GM21381 (cell line): ENCODE results near the gene OLFML1.
A peak's percentile ranks its signal among the peaks of the same experiment; 100 is the strongest.

Source experiments
- ATAC-seq: cut with Tn5 transposase; IDR thresholded peaks from one replicate; pipeline ENCODE4 v1.9.1; 2021; ENCODE audit warnings: mild to moderate bottlenecking, moderate library complexity; ENCODE audit not compliant: unreplicated experiment

OLFML1 gene

GRCh38 chr11:7485186-7486097, at the start of gene OLFML1:
Gene OLFML1, plus strand, starts transcription at chr11:7485506. Its CDS starts 370 bp downstream, at chr11:7485876.
- no peak for ATAC-seq

DNA sequence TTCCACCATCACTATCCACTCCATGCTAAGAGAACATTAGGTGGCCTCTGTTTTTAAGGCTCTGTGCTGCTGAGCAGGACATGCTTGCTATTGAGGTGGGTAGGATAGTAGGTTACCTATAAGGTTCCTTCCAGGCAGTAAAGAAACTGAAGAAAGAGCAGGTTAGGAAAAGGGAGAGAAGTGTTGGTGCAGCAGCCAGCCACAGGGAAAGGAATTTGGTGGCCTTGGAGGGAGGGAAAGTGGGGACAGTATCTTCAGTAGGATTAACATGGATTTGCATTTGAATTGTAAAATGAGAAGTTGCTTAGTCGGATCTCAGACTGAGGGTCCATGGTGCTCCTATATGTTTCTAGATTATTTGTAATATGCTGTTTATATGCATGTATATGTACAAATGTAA, 49.2 kb upstream of the OLFML1 start:
- ATAC-seq, result no peak

DNA sequence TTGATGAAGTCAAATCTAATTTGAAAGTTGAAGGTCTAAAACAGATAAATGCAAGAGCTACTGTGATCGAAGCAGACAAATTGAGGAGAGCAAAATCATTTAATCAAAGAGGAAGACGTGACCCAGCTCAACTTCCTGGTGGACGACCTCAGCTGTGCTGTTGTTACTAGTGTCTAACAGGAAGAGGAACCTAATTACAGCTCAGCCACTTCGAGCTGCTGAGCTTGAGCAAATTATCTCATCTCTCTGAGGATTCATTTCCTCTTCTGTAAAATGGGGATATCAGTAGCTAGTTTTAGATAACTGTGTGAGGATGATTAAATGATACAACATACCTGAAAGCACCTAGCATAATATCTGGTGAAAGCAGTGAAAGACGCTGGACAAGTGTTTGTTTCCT, 48.6 kb upstream of the OLFML1 start:
- ATAC-seq, result peak; percentile 60

GRCh38 chr11:7437696-7438095, 47.6 kb upstream of the OLFML1 start:
- ATAC-seq, result no peak

GRCh38 chr11:7439746-7440320, 45.5 kb upstream of the OLFML1 start:
- no peak for ATAC-seq

DNA sequence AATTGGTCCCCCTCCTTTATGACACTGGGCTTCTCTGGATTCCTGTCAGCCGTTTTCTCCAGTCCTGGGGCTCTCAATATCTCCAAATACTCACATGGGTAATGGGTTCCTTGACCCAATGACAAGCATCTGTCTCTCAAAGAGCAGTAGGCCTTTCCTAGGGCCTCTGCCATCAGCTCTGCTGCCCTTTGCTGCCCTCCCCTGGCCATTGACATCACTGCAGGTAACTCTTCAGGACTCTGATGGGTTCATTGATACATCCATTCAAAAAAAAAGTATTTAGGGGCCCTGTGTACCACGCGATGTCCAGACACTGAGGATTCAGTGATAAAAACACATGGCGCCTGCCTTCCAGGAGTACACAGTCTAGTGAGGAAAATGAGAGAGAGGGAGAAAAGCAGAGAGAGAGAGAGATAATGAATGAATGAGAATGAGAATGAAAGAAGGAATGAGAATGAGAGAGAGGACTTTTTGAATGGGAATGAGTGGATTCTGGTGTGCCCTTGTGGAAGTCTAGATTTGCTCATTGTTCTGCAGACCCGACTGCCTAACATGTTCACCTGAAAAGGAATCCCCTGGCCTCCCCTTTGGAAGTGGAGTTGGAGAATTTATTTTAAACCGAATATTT, 42.6 kb upstream of the OLFML1 start:
- peak; percentile 89 for ATAC-seq

GRCh38 chr11:7444091-7444981, 41.0 kb upstream of the OLFML1 start:
- no peak for ATAC-seq

DNA sequence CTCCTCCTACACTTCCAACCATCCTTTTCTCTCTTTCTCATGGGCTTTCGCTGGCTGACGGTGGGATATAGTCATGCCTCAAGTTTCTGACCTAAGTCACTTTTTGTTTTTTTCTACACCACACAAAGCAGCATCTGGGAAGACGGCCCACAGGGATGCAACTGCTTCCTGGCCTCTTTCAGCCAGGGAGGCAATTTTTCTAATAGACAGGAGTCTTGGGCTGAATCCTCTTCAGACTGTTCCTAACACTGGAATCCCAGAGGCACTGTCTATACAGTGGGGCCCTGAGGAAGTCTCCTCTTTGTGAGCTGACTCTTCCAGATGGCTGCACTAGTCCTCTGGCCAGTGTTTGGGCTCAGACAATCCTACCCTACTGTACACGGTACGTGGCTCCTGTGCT, 39.7 kb upstream of the OLFML1 start:
- no peak for ATAC-seq

DNA sequence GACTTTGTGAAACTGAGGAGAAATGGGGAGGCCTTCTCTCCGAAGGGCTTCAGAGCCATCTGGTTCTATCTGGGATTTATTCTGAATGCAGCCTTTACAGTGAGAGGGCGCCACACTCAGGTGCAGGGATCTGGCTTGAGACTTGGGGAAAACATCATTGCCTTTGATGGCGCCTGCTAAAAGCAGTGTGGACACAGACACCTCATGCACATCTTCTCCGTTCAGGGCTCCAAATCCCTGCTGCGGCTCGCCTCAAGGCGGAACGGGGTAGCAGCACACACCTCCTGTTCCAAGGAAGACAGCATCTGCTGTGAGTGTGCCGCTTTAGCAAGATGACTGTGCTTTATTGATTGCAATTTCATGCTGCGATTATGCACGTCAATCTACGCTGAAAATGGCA, 37.1 kb upstream of the OLFML1 start:
- ATAC-seq, result no peak

GRCh38 chr11:7449211-7449840, 36.0 kb upstream of the OLFML1 start:
- no peak for ATAC-seq

- ATAC-seq, result no peak
Measured at GRCh38 chr11:7449841-7450214, 35.5 kb upstream of the OLFML1 start.

DNA sequence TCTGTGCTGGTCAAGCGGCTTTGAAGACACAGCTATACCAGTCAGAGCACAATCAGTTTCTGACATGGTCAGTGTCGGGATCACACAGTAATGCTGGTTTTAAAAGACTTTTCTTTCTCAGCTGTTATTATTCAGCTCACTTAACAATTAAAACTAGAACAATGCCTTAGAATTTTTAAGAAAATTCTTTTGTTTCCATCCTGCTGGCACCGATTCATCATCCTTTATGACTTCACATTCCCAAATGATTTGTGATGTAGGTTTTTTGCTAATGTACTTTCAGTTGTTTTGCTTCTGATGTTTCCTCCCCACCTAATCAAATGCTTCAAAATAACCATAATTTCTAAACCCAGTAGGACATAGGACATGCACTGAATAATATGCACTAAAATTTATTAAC, 34.5 kb upstream of the OLFML1 start:
- ATAC-seq, result no peak

GRCh38 chr11:7451520-7451919, 33.8 kb upstream of the OLFML1 start:
- no peak for ATAC-seq

DNA sequence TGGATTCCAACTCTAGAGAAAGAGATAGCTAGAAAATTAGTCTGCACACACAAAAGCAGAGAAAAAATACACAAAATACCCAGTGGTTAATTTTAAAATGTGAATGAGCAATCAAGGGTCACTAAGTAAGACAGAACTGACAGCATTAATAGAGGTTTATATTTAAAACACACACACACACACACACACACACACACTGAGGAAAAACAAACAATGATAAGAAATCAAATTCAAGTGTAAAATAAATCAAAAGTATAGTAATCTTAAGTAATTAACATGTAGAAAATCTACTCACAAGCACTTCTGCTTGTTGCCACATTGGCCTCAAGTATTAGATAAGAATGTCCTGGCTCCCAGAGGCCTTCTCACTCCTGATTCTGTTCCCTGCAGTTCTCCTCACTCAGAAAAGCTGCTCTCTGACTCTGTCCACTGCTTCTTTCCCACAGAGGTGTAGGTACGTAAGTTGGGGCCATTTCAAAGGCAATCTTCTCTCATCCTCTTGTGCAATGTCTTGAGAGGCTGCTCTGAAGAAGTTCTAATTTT, 33.3 kb upstream of the OLFML1 start:
- no peak for ATAC-seq

DNA sequence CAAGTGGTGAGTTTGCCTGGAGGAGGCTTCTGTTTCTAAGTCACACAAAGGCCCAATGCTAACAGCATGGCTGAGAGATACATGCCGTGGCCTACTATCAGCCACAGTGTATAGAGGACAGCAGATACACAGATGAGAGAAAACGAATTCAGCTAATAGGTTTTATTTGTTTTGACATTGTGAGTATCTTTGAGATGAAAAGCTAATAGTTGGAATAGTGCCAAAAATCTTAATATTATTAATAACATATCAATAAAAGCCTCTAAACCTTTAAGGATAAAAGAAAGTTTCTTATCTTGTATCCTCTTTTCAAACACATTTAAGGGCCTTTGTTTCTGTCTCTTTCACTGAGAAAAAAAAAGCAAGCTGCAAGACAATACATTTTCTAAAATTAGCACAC, 30.5 kb upstream of the OLFML1 start:
- ATAC-seq, result no peak

DNA sequence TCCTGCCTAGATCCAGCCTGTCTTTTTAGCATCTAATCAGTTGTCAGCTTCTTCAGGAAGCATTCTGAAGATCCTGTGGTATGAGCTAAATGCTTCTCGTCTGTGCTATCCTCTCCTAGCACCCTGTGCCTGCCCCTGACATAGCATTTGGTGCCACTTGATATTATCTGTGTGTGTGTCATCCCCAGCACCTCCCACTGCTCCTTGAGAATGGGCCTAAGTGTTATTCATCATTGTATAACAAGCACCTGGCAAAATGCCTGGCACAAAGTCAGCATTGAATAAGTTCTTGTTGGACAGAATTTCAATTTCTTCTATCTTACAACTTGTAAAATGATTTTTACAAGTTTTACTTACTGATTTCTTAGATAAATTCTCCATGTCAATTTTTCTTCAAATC, 28.1 kb upstream of the OLFML1 start:
- ATAC-seq, result no peak

- no peak for ATAC-seq
Measured at GRCh38 chr11:7462706-7463105, 22.6 kb upstream of the OLFML1 start.

GRCh38 chr11:7467652-7468051, 17.7 kb upstream of the OLFML1 start:
- ATAC-seq, result peak; percentile 85

- ATAC-seq, result no peak
Measured at GRCh38 chr11:7469351-7469865, 15.9 kb upstream of the OLFML1 start.

- ATAC-seq, result no peak
Measured at GRCh38 chr11:7471071-7471470, 14.2 kb upstream of the OLFML1 start.
